HG03354 (cell line): ENCODE data around the gene ZFP36.
"Not testable (repeated sequence)": the region's sequence is repeated elsewhere in the genome, so short reads cannot be mapped to it uniquely, and the experiment has no call there.

Experiments
- ATAC-seq: cut with Tn5 transposase; IDR thresholded peaks from one replicate; pipeline ENCODE4 v1.9.1; 2021; ENCODE audit warnings: mild to moderate bottlenecking; ENCODE audit not compliant: unreplicated experiment, poor library complexity, severe bottlenecking

The ZFP36 gene, protein sequence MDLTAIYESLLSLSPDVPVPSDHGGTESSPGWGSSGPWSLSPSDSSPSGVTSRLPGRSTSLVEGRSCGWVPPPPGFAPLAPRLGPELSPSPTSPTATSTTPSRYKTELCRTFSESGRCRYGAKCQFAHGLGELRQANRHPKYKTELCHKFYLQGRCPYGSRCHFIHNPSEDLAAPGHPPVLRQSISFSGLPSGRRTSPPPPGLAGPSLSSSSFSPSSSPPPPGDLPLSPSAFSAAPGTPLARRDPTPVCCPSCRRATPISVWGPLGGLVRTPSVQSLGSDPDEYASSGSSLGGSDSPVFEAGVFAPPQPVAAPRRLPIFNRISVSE

DNA sequence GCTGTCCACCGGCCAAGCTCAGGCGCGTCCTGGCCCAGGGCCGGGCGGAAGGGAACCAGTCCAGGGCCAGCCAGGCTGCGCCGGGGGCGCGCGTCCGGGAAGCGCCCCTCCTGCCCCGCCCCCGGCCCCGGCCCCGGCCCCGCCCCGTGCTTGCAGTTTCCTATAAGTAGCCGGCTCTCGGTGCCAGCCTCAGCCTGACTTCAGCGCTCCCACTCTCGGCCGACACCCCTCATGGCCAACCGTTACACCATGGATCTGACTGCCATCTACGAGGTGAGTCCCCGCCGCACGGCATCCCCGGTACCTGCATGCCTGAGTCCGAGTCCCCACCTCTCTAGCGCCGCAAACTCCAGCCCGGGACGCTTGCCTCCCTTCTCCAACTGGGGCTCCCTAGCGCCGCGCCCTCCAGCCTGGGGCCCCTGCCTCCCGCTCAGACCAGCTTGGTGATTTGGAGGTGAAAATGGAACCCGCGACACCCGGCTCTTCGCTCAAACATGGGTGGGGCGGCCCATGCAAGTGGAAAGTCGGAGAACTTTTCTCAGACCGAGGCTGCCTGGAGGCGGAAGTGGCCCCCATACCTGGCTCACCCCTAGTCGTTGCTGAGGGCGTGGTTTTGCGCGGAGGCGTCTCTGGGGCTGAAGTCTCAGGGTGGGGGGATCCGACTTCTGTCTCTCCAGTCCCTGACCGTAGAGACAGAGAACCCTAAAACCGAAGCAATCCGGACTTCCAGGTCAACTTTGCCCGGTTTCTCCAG is at the start of gene ZFP36:
ZFP36 (plus strand) TSS at position 192 of the 754 bp plus-strand sequence; CDS start at position 250, 58 bp downstream.
- ATAC-seq = peak; percentile 24

DNA sequence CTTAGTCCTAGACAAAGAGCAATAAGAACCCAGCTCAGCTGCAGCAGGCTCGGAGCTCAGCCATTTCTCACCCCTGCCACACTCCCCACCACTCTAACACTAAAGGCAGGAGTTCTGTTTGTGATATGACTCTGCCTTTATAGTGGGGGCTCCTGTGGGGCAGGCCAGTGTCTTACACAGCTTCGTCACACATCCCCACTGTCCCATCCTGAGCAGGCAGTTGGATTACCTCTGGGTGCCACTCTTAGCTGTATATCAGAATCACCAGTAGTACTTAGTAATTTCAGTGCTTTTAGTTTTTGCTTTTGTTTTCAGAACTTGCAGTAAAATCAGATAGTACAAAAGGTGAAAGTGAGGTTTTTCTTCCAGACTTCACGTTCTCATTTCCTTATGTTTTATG is 47.6 kb upstream of the ZFP36 start:
- ATAC-seq = no peak

DNA sequence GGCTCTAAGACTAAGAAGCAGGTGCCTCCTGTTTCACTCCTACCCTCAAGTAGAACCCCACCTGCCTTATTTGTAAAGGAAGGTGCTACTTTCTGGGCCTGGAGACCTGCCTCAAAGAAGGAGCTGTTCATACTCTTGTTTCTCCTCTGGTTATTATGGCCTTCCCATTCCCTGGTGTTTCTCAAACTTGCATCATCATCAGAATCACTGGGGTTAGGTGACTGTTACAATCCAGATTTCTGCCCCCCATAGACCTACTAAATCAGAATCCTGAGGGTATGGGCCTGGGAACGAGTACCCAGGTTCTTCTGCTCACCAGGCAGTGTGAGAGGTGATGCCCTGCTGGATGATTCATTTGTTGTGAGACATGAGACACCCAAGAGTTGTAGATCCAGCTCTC is 46.0 kb upstream of the ZFP36 start:
- no peak for ATAC-seq

DNA sequence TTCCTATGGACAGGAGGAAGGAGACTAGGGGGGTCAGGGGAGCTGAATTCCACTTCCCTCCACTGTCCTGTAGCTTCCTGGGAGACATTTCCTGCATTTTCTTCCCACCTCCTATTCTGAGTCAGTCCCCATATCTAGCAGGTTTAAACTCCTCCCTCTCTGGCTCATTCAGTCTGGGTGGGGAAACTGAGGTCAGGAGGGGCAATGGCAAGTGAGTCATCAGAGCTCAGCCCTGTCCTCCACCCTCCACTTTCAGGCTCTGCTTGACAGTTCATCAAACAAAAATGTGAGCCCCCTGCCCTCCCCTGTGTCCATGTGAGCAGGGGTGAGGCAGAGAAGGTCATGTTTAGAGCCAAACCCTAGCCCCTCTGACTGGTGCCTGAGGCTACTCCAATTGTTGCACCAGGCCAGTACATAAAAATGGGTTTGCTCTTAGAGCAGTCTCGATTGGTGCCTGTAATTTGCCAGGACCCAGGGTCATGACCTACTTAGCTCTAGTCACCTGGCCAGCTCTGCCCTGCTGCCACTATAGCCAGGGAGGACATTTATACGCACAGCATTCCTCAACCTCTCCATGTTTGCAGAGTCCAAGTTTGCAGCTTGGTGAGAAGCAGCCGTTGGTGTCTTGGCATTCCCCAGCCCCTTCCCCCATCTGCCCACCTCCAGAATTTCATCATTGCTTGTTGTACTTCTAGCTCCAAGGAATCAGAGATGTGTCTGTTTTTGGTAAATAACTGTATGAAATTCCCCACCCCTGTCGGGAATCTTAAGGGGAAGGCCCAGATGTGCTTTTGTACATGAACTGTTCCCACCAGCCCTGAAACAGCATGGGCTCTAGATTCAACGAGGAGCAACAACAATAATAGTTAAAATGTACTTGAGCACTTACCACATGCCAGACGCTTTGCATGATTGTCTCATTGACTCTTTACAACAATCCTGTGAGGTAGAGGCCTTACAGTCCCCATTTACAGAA is 43.7 kb upstream of the ZFP36 start:
- ATAC-seq = no peak

DNA sequence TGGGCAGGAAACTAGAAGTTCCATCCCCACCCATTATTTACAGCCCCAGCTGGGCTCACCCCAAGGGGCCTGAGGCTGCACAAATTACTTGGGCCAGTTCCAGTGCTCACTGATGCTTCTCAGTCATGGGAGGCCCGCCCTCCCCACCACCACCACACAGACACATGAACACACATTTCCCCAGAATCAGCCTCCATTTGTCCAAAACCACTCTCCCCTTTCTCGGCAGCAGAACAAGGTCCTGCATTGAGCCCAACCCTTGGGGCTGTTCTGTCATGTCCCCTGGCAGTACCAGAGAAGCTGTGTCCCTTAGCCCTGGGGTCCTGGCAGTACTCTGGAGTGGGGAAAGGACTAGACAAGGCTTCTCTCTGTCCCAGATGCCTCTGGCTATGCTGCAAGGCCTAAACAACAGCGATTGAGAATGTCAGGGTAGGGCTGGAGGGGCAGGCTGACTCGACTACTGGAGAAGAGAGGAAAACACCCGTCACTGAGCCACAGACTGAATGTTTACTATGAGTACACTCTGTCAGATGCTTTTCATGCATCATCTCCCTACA is 42.7 kb upstream of the ZFP36 start:
- no peak for ATAC-seq

DNA sequence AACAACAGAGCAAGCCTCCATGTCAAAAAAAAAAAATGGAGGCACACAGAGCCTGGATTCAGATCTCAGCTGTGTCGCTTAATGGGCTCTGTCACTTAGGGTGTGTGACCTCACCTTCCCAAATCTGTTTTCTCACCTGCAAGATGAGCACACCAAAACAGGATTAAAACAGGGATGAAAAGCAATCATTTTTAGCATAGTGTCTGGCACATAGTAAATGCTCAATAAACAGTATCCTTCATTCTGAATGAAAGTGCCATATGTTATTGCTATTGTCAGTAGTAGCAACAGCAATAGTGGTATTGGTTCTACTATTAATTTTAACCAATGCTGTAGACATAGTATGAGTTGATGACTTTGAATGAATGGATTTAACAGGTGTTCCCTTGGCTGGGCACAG is 41.1 kb upstream of the ZFP36 start:
- ATAC-seq = no peak

DNA sequence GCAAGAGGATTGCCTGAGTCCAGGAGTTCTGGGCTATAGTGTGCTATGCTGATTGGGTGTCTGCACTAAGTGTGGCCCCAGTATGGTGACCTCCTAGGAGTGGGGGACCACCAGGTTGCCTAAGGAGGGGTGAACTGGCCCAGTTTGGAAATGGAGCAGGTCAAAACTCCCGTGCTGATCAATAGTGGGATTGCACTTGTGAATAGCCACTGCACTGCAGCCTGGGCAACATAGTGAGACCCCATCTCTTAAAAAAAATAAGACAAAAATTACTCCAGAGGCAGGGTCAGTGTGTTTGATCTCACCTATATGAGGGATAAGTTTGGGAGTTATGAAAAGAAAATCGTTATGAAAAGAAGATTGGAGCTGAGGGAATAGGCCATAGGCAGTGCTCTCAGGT is 37.4 kb upstream of the ZFP36 start:
- ATAC-seq = no peak

DNA sequence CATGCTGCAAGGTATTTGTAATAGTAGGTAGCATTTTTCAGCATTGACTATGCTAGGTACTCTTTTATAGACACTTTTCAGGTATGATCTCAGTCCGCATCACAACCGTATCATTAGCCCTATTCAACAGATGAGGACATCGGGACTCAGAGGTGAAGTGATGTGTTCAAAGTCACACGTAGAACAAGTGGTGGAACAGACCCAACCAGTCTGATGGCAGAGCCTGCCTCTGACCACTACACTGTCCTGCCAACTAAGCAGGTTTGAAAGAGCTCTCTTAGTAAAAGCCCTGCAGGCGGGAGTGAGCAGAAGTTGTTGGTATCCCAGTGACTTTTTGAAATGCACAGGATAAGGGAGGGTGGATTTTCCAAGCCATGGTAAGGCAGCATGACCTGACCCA is 35.9 kb upstream of the ZFP36 start:
- ATAC-seq = no peak

DNA sequence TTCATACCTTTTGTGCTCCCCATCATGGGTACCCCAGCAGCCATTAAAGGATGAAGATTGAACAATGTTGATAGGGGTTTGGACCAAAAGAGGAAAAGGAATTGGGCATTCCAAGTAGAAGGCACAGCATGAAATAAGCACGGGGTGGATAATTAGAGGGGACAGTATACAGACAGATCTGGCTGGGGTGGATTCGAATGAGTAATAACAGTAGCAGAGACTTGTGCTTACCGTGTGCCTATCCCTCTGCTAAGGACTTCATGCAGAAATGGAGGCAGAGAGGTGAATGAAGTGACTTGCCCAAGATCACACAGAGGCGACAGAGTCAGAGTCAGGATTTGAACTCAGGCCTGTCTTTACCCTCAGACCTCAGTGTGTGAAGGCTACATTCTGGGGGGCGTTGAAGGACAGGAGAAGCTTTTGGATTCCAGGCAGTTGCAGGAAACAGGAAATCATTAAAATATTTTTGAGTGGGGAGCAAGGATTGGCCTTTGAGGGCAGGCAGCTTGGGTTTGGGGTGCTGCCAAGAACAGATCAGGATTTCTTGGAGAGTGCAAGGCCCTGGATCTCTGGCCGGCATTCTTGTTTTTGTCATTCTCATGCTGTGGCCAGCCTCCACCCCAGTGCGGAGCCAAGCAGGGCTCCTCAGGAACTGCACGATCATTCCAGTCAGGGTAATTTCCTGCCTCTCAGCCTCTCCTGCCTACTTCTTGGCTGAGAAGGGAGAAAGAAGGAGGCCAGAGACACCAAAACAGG is 34.4 kb upstream of the ZFP36 start:
- no peak for ATAC-seq

DNA sequence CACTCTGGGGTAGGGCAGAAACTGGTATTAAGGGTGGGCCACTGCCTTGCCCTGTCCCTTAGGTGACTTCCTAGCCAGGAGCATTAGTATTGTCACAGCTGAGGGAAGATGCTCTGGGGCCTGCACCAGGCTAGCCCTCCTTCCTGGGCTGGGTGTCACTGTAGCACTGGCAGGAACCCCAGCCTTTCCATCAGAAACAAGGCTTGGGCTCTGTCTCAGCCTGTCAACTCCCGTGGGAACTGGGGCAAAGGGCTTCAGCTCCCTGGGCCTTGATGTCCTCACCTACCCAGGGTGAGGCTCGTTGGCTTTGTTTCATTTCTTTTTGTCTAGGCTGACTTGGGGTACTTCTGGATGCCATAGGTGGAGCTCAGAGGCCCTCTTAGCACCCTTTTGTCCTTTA is 33.7 kb upstream of the ZFP36 start:
- no peak for ATAC-seq

DNA sequence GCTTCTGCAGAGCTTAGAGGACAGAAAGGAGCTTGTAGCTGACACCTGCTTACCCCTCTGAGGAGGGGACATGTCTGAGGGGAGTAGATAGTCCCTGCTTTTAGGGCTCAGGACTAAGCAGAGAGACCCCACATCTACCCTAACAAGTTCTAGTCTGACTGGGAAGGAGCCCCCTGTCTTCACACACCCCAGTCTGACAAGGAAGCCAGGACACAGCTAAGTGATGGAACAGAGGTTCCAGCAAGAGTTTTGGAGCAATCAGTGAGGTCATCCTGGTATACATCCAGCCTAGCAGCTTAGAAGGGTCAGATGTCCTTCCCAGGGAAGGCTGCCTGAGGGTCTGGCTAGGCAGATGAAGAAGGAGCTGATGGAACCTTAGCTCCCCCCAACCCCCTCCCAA is 30.7 kb upstream of the ZFP36 start:
- no peak for ATAC-seq

DNA sequence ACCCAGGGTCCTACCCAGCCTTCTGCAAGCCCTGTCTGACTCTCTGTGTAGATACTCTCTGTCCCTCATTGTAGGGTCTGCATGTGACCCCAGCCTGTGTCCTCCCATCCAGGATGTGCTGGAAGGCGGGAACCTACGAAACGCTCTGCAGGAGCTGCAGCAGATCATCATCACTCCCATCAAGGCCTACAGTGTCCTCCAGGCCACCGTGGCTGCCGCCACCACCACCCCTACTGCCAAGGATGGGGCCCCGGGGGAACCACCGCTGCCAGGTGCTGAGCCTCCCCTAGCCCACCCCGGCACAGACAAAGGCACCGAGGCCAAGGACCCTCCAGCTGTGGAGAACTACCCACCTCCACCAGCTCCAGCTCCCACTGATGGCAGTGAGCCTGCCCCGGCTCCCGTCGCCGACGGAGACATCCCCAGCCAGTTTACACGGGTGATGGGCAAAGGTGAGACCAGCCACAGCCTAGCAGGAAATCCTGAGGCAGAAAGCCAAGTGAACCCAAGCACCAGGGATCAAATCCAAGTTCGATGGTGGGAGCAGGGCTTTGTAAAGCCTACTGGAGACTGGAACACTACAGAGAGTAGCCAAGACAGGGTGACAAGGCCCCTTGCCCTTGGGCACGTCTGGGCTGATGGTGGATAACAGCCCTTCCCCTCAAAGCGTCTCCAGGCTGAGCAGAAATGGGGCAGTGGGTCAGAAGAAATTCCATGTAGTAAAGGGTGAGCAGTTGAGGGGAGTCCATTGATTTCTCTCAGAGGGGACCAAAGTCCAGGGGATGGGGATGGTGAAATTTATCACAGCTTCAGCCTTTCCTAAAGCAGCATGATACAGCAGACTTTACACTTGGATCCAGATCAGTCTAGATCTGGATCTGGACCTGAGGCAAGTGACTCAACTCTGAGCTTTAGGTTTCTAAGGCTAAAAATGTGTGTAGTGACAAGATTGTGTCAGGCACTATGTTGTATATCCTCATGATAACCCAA is 29.0 kb upstream of the ZFP36 start:
- no peak for ATAC-seq

DNA sequence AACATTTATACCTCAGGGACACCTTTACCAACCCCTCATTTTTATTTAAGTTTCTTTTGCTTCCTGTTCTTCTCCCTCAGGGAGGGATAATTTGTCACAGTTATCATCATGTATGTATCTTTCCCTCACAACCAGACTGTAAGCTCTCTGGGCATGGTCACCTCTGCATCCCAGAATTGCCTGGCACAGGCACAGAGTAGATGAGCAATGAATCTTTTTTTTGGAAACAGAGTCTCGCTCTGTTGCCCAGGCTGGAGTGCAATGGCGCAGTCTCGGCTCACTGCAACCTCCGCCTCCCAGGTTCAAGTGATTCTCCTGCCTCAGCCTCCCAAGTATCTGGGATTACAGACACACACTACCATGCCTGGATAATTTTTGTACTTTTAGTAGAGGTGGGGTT is 27.3 kb upstream of the ZFP36 start:
- ATAC-seq = not testable (repeated sequence)

DNA sequence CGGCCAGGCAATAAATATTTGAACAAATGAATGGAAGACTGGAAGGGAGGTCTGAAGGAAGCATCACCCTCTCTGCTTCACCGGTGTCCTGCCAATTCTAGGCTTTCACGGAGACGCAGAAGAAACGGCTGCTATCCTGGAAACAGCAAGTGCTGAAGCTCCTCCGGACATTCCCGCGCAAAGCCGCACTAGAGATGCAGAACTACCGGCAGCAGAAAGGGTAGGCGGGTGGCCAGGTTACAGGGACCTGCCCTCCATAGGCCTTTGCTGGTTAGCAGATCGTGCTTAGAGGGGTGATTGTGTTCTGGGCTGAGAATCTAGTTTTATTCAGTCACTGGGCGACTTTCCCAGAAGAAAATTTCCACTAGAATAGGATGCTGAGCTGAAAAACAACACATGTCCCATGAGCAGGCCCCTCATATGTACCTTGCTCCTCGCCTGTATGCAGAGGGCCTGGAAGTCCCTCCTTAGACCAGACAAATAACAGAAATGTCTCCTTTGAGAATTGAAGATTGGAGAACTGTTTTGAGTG is 26.7 kb upstream of the ZFP36 start:
- no peak for ATAC-seq

DNA sequence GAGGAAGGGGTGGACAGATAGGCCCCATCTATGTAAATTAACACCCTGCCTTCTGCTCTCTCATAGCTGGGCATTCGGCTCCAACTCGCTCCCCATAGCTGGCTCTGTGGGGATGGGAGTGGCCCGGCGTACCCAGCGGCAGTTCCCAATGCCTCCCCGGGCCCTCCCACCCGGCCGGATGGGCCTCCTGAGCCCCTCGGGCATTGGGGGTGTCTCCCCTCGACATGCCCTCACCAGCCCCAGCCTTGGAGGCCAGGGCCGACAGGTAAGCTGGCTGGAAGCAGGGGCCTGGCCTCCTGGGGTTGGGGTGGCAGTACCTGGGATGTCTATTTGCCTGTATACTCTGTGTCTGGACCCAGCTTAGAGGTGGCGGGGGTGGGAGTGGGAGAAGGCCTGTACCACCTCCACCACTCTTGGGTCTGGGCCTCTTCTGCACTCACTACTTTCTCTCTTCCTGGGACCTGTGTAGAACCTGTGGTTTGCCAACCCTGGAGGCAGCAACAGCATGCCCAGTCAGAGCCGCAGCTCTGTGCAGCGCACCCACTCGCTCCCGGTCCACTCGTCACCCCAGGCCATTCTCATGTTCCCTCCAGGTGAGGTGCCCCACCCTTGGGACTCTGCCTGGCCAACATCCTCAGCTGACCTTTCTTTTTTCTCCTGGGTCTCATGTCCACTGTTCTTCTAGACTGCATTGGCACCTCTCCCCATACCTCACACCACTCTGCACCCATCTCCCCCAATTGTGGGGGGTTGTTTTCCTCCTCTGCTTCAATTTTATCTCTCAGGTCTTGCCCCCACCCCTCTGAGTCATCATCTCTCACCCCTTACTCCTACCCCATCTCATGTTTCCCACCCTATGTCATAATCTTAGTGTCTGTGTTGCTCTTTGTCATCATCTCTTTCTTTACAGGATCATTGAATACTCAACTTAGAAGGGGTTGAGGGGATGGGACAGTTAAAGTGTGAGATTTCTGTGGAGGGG is 25.8 kb upstream of the ZFP36 start:
- no peak for ATAC-seq

DNA sequence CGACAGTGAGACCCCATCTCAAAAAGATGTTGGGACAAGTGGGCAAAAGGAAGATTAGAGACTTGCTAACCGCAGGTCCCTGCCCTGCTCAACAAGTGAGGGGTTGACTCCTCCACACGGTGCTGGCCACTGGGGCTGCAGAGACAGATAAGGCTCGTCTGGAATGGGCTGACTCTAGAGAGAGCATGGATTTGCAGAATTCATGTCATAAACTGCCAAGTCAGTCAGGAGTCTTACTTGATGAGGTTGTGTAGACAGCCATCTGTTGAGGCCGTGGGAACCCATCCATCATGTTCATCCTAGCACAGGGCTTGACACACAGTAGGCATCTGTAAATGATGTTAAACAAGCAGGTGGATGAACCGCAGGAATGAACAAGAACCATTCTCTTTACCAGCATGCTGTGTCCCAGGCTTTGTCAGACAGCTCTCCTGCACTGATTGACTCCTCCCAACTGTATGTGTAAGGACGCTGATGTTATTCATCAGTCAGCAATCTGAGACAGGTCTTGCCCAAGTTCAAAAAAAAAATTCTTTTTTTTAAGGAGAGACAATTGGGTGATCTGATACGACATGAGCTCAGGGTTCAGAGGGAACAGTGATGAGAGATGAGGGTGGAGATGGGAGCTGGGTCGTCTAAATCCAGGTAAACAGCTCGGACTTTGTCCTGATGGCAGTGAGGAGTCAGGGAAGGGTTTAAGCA is 24.6 kb upstream of the ZFP36 start:
- ATAC-seq = no peak
